NCI-H2196 (cell line): ENCODE data around the gene MARCKSL1.
"Not testable (repeated sequence)": the region's sequence is repeated elsewhere in the genome, so short reads cannot be mapped to it uniquely, and the experiment has no call there.

ENCODE experiments used
- DNase-seq: peaks from one replicate; lab custom pipeline; 2025; ENCODE audit not compliant: unreplicated experiment; lab: John Stamatoyannopoulos, UW

The MARCKSL1 gene

GRCh38 chr1:32291145-32291707, 44.8 kb downstream of the MARCKSL1 start:
- no peak for DNase-seq

- no peak for DNase-seq
Measured at GRCh38 chr1:32289256-32289655, 46.8 kb downstream of the MARCKSL1 start.

GRCh38 chr1:32286763-32287162, 49.3 kb downstream of the MARCKSL1 start:
- no peak for DNase-seq

DNA sequence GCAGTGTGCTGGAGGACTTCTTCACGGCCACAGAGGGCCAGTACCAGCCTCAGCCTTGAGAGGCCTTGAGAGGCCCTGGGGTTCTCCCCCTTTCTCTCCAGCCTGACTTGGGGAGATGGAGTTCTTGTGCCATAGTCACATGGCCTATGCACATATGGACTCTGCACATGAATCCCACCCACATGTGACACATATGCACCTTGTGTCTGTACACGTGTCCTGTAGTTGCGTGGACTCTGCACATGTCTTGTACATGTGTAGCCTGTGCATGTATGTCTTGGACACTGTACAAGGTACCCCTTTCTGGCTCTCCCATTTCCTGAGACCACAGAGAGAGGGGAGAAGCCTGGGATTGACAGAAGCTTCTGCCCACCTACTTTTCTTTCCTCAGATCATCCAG, 50.4 kb downstream of the MARCKSL1 start:
- no peak for DNase-seq

DNA sequence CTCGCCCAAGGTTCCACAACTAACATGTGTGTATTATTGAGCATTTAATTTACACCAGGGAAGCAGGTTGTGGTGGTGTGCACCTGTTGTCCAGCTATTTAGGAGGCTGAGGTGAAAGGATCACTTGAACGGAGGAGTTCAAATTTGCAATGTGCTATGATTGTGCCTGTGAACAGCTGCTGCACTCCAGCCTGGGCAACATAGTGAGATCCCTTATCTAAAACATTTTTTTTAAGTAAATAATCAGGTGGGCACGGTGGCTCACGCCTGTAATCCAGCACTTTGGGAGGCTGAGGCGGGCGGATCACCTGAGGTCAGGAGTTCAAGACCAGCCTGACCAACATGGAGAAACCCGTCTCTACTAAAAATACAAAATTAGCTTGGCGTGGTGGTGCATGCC, 51.3 kb downstream of the MARCKSL1 start:
- DNase-seq, result not testable (repeated sequence)
